Left forelimb (tissue), 1 donor: ENCODE data around the gene PUM1.

Experiments
- DNase-seq: peaks from one replicate; pipeline ENCODE4 v3.0.0-alpha.2; 2018; ENCODE audit warnings: low spot score

The PUM1 gene

GRCh38 chr1:30929135-30929889, 136.2 kb downstream of the PUM1 start:
- DNase-seq = no peak

- no peak for DNase-seq
Measured at GRCh38 chr1:30928789-30929134, 136.8 kb downstream of the PUM1 start.

- no peak for DNase-seq
Measured at GRCh38 chr1:30928171-30928570, 137.3 kb downstream of the PUM1 start.

GRCh38 chr1:30927448-30927847, 138.1 kb downstream of the PUM1 start:
- no peak for DNase-seq

GRCh38 chr1:30923597-30923996, 141.9 kb downstream of the PUM1 start:
- DNase-seq = no peak

GRCh38 chr1:30920827-30921226, 144.7 kb downstream of the PUM1 start:
- DNase-seq = peak; percentile 20

GRCh38 chr1:30919025-30919881, 146.3 kb downstream of the PUM1 start:
- DNase-seq = peak; percentile 45

- DNase-seq = peak; percentile 42
Measured at GRCh38 chr1:30916296-30916695, 149.2 kb downstream of the PUM1 start.

GRCh38 chr1:30915491-30916230, 149.9 kb downstream of the PUM1 start:
- DNase-seq = peak; percentile 14

- no peak for DNase-seq
Measured at GRCh38 chr1:30914931-30915330, 150.6 kb downstream of the PUM1 start.

- DNase-seq = no peak
Measured at GRCh38 chr1:30914587-30914922, 151.0 kb downstream of the PUM1 start.

- DNase-seq = no peak
Measured at GRCh38 chr1:30912913-30913652, 152.4 kb downstream of the PUM1 start.

- DNase-seq = no peak
Measured at GRCh38 chr1:30912224-30912623, 153.3 kb downstream of the PUM1 start.

GRCh38 chr1:30911059-30911954, 154.2 kb downstream of the PUM1 start:
- peak; percentile 87 for DNase-seq

- no peak for DNase-seq
Measured at GRCh38 chr1:30909365-30910068, 156.0 kb downstream of the PUM1 start.

- peak; percentile 60 for DNase-seq
Measured at GRCh38 chr1:30908696-30909364, 156.7 kb downstream of the PUM1 start, which contains the start of gene SDC3. SDC3 (minus strand) TSS chr1:30908758; CDS start chr1:30908586, 172 bp downstream.

- no peak for DNase-seq
Measured at GRCh38 chr1:30908316-30908695, 157.2 kb downstream of the PUM1 start.

GRCh38 chr1:30907481-30908315, 157.8 kb downstream of the PUM1 start:
- DNase-seq = peak; percentile 65
